Keratinocyte (primary cell): ENCODE results near the gene USP48. TPM values are rescaled to one million over a fixed set of nuclear protein-coding genes. Genes with fewer than 3 reads are reported as not detected.

ENCODE experiments used
- DNase-seq: peaks from one replicate; pipeline ENCODE4 v3.0.0-alpha.2; 2011; ENCODE audit warnings: low read depth, missing footprints, low spot score
- FAIRE-seq: peaks from 2 replicates; lab custom pipeline; 2011; peaks lifted over from hg19 to GRCh38; lab: Jason Lieb, UNC
- H2AFZ ChIP-seq: 2 replicates; pipeline ENCODE4 v1.6.0; 2012; ENCODE audit warnings: low read length, control low read depth, inconsistent platforms; ENCODE audit not compliant: control insufficient read depth
- H3K27ac ChIP-seq: 2 replicates; pipeline ENCODE4 v1.5.1; 2011; ENCODE audit warnings: low read length; ENCODE audit not compliant: control insufficient read depth, insufficient read depth
- H3K27me3 ChIP-seq: 3 replicates; pipeline ENCODE4 v1.6.0; 2011; ENCODE audit warnings: low read length; ENCODE audit not compliant: control insufficient read depth, insufficient read depth; ENCODE audit errors: extremely low read depth
- H3K36me3 ChIP-seq, 2 experiments: 2 replicates in 1 of 2; 3 replicates in 1 of 2; pipeline ENCODE4 v1.5.1; 2011; ENCODE audit warnings: low read length in 2 of 2, mild to moderate bottlenecking in 1 of 2; ENCODE audit not compliant: control insufficient read depth in 2 of 2, insufficient read depth in 2 of 2; ENCODE audit errors: extremely low read depth in 1 of 2
- H3K4me1 ChIP-seq: 3 replicates; pipeline ENCODE4 v1.5.1; 2011; ENCODE audit warnings: low read length; ENCODE audit not compliant: control insufficient read depth, insufficient read depth; ENCODE audit errors: extremely low read depth
- H3K4me2 ChIP-seq: 3 replicates; pipeline ENCODE4 v1.6.0; 2011; ENCODE audit warnings: low read depth, low read length; ENCODE audit not compliant: control insufficient read depth, insufficient read depth; ENCODE audit errors: extremely low read depth
- H3K4me3 ChIP-seq, 3 experiments: fragments of 200-600 bp in 1 of 3; sonication (generic) in 1 of 3; 2 replicates in 2 of 3; 3 replicates in 1 of 3; pipeline ENCODE4 v1.5.1; 2011 to 2016; ENCODE audit warnings: low read length in 3 of 3, mild to moderate bottlenecking in 3 of 3, control low read depth in 2 of 3, inconsistent platforms in 1 of 3, low read depth in 1 of 3, mixed read lengths in 1 of 3, mixed run types in 1 of 3, moderate library complexity in 1 of 3; ENCODE audit not compliant: control insufficient read depth in 2 of 3, insufficient read depth in 2 of 3; ENCODE audit errors: extremely low read depth in 1 of 3
- H3K79me2 ChIP-seq: 2 replicates; pipeline ENCODE4 v1.6.0; 2012; ENCODE audit warnings: low read length; ENCODE audit not compliant: control insufficient read depth, insufficient read depth
- H3K9ac ChIP-seq: 3 replicates; pipeline ENCODE4 v1.6.0; 2011; ENCODE audit warnings: low read length; ENCODE audit not compliant: control insufficient read depth, insufficient read depth; ENCODE audit errors: extremely low read depth
- H3K9me1 ChIP-seq: 3 replicates; pipeline ENCODE4 v1.6.0; 2011; ENCODE audit warnings: low read length; ENCODE audit not compliant: control insufficient read depth, insufficient read depth; ENCODE audit errors: extremely low read depth
- H3K9me3 ChIP-seq: 2 replicates; pipeline ENCODE4 v1.5.1; 2012; ENCODE audit warnings: low read depth, low read length; ENCODE audit not compliant: control insufficient read depth
- H4K20me1 ChIP-seq: 3 replicates; pipeline ENCODE4 v1.6.0; 2011; ENCODE audit warnings: low read length; ENCODE audit not compliant: control insufficient read depth, insufficient read depth; ENCODE audit errors: extremely low read depth
- EZH2 ChIP-seq: IDR thresholded peaks from one replicate; pipeline ENCODE4 v1.6.1; 2012; ENCODE audit warnings: inconsistent platforms, mild to moderate bottlenecking, low read length, moderate library complexity
- dilution Hi-C: fragments of 300-500 bp; cut with MboI; formaldehyde crosslinking; loops from one replicate; pipeline ENCODE4 v1.7.0; 2020; ENCODE audit warnings: low sequenced_read_pairs; ENCODE audit not compliant: extremely low pct_ligation_motif_present
- polyA plus RNA-seq, 5 experiments: library from polyadenylated mRNA; depleted of rRNA in 3 of 5; stranded (reverse) in 3 of 5; stranded (forward) in 1 of 5; unstranded in 1 of 5; fragments of >200 nt; gene quantifications; 1 replicate in 1 of 5; 2 replicates in 3 of 5; 3 replicates in 1 of 5; pipeline versions ENCODE4 v1.2.1 to v1.2.3, GENCODE V29; 2011 to 2012; ENCODE audit warnings: missing spikeins in 2 of 5, low read depth in 1 of 5, low replicate concordance in 1 of 5
- TF ChIP-seq, protein P1 (sequence below), 3 experiments: IDR thresholded peaks in 1 of 3; conservative IDR thresholded peaks in 1 of 3; optimal IDR thresholded peaks in 1 of 3; 2 replicates in 2 of 3; 3 replicates in 1 of 3; pipeline versions ENCODE3 to v1.5.1; 2011; ENCODE audit warnings: low read length in 3 of 3, mild to moderate bottlenecking in 3 of 3, moderate library complexity in 2 of 3, control low read depth in 1 of 3, inconsistent platforms in 1 of 3; ENCODE audit not compliant: insufficient read depth in 2 of 3; ENCODE audit errors: extremely low read depth in 1 of 3

USP48 gene
- polyA plus RNA-seq, 1 donor (not counting 4 experiments of a cell fraction or from before 2014, with no cell fraction given), result 33.0 TPM

GRCh38 chr1:21653744-21654100 lies 129.2 kb downstream of the USP48 start:
- Histone ChIP-seq H3K4me3 (no peak overlapping the region), H3K27me3 (peaks cover 24% of the 10 kb centered on the region), H3K79me2 (no peaks in the 10 kb centered on the region), H2AFZ (no peak overlapping the region), H3K4me1 (peaks cover 8% of the 10 kb centered on the region), H4K20me1 (no peaks in the 10 kb centered on the region), H3K4me2 (no peak overlapping the region), H3K9ac (no peak overlapping the region), H3K36me3 (no peaks in the 10 kb centered on the region), H3K27ac (no peak overlapping the region), H3K9me3 (no peaks in the 10 kb centered on the region), H3K9me1 (no peaks in the 10 kb centered on the region)
- no peak for DNase-seq
- dilution Hi-C loops, result no loop called here
- FAIRE-seq, result no peak
- TF ChIP-seq EZH2, result no peak
- TF ChIP-seq, protein P1, sequence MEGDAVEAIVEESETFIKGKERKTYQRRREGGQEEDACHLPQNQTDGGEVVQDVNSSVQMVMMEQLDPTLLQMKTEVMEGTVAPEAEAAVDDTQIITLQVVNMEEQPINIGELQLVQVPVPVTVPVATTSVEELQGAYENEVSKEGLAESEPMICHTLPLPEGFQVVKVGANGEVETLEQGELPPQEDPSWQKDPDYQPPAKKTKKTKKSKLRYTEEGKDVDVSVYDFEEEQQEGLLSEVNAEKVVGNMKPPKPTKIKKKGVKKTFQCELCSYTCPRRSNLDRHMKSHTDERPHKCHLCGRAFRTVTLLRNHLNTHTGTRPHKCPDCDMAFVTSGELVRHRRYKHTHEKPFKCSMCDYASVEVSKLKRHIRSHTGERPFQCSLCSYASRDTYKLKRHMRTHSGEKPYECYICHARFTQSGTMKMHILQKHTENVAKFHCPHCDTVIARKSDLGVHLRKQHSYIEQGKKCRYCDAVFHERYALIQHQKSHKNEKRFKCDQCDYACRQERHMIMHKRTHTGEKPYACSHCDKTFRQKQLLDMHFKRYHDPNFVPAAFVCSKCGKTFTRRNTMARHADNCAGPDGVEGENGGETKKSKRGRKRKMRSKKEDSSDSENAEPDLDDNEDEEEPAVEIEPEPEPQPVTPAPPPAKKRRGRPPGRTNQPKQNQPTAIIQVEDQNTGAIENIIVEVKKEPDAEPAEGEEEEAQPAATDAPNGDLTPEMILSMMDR (optimal IDR thresholded peaks at IDR 0.05 in 1 of 3, IDR thresholded peaks at IDR 0.05 in 1 of 3, conservative IDR thresholded peaks at IDR 0.05 in 1 of 3; ENCODE audit: extremely low read depth in 1 of 3, insufficient read depth in 2 of 3, low read length in 3 of 3), result no peak

- no peaks in the 10 kb centered on the region for H4K20me1 ChIP-seq
- no peak overlapping the region for H3K4me3 ChIP-seq
- H3K36me3 ChIP-seq, result no peaks in the 10 kb centered on the region
- no peak overlapping the region for H3K27ac ChIP-seq
- H2AFZ ChIP-seq, result no peak overlapping the region
- no peak overlapping the region for H3K4me2 ChIP-seq
- FAIRE-seq, result no peak
- H3K9ac ChIP-seq, result no peak overlapping the region
- DNase-seq, result no peak
- TF ChIP-seq, protein P1 (optimal IDR thresholded peaks at IDR 0.05 in 1 of 3, IDR thresholded peaks at IDR 0.05 in 1 of 3, conservative IDR thresholded peaks at IDR 0.05 in 1 of 3; ENCODE audit: extremely low read depth in 1 of 3, insufficient read depth in 2 of 3, low read length in 3 of 3), result no peak
- no peak for TF ChIP-seq EZH2
- dilution Hi-C loops, result no loop called here
- no peaks in the 10 kb centered on the region for H3K79me2 ChIP-seq
- no peaks in the 10 kb centered on the region for H3K9me3 ChIP-seq
- H3K27me3 ChIP-seq, result peaks cover 24% of the 10 kb centered on the region
- peaks cover 8% of the 10 kb centered on the region for H3K4me1 ChIP-seq
- H3K9me1 ChIP-seq, result no peaks in the 10 kb centered on the region
Measured at GRCh38 chr1:21652937-21653743, 129.8 kb downstream of the USP48 start.
